ENCODE results near the gene DBX1.

GRCh38 chr11:20160425-20161229 is at the start of gene DBX1:
- TF ChIP-seq CTCF (conservative IDR thresholded peaks at IDR 0.05; ENCODE audit: low read length) (no peak), EZH2phosphoT487 (IDR thresholded peaks at IDR 0.05; ENCODE audit: borderline replicate concordance) (no peak)
